GOT3 (cell line): Measurements from ENCODE around the gene CLDN1.

ENCODE experiments used
- DNase-seq: peaks from one replicate; lab custom pipeline; 2025; ENCODE audit warnings: mixed read lengths; lab: John Stamatoyannopoulos, UW

The CLDN1 gene

DNA sequence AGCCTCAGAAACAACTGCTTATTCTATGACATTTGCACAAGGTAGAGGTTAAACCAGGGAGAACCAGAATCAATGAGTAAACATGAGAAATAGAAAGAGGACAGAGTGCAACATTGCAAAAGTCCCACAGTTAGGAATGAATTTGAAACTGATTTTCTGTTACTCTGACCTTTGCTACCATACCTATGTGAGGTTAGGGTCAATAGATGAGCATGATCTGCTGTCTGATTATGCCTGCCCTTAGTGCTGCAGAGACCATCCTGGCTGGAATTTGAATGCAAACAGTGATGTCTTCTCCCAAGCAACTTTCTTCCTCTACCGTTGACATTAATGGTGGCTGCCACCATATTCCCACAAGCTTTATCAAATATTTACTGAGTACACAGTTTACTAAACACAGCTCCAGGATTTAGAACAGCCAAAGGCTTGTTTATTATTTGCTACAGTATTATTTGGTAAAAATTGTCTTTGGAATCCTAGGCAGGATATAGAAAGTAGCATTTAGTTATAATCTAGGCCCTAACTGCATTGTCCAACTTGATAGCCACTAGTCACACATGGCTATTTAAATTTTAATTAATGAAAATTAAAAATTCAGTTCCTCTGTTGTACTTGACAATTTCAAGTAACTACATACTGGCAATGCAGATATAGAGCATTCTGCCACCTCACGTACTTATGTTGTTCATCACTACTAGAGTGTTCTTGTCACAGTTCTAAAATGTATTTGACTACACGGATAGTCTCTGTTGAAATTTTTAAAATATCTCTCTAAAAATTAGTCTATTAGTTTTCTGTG is 8.9 kb upstream of the CLDN1 start:
- DNase-seq = no peak

DNA sequence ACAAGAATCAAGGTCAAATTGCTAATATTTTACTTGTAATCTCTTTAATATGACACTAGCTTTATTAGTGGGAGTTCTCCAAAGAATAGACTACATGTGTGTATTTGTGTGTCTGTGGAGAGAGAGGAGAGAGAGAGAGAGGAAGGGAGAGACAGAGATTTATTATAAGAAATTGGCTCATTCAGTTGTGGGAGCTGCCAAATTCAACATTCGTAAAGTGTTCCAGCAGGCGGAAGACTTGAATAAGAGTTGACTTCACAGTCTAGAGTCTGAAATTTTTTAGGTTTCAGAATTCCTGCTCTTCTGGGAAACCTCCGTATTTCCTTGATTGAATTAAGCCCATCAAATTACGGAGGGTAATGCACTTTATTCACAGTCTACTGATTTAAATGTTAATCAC is 4.7 kb upstream of the CLDN1 start:
- DNase-seq = no peak

DNA sequence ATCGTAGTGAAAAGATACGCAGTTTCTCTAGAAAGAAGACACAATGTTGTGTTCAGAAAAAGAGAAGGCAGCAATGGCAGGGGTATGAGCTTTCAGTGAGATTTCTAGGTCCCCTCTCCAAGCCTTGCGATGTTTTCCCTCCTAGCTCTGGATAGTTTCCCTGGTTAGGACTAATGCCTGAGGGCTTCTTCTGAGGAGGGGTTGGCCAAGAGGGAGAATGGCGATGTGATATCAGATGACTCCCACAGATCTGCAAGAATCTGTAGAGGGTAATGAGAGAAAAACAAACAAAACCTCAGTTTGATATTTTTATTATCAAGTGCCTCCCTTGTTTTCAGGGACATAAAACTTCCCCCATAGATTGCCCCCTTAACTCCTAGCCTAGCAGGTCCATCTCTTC is 4.1 kb upstream of the CLDN1 start:
- DNase-seq = no peak

DNA sequence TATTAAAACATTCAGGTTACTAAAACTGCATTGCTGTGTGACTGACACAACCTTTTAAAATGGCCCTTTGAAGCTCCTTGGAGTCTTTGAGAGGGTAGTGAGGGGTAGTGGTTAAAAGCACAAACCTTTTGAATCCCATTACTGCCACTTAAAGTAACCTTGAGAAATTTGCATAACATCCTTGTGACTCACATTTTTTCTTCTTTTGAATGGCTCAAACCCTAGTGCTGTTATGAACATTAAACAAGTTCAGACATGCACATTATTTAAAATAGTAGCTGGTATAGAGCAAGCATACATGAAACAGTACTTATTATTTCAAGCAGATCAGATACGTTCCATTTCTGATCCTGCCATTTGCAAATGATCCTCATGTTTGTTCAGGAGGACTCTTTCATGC is 3.7 kb upstream of the CLDN1 start:
- DNase-seq = no peak

DNA sequence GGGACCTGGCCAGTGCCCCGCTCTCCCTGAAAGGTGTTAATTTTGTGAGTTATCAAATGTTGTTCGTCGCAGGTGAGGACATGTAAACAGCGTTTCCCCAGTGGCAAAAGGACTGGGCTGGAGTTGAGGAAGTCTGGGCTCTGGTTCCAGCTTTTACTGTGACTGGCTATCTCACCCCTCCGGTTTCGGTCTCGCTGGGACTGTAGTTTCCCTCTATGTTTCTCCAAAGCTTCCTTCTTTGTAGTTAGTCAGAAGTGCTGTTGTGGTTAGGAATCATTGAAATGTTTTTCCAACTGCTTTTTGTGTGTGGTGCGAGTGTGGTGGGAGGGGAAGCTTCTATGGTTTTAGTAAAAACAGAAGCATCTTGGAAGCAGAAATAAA is 990 bp upstream of the CLDN1 start:
- no peak for DNase-seq

DNA sequence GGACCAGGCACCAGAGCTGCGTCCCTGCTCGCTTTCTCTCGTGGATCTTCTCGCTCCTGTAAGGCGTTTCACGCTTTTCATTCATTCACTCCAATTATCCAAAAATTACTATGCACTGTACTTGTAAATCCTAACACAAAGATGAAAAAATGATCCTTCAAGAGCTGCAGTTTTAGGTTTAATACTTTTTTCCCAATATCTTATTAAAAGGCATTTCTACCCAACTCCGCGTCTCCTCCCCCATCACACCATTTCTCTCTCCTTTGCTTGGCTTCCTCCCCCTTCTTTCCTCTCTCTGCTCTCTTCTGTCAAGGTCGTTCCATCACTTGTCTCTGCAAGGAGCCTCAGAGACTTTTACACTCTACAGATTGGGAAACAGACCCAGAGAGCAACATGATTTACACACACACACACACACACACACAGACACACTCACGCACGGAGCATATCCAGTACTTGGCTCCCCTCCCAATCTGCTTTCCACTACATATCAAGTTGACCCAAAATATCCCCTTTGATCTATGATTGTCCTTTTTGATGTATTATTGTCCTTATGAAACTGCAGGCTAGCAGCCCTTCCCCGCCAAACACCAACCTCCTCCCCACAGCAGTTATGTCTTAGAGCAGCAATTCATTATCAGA is 479 bp upstream of the CLDN1 start:
- DNase-seq = no peak

DNA sequence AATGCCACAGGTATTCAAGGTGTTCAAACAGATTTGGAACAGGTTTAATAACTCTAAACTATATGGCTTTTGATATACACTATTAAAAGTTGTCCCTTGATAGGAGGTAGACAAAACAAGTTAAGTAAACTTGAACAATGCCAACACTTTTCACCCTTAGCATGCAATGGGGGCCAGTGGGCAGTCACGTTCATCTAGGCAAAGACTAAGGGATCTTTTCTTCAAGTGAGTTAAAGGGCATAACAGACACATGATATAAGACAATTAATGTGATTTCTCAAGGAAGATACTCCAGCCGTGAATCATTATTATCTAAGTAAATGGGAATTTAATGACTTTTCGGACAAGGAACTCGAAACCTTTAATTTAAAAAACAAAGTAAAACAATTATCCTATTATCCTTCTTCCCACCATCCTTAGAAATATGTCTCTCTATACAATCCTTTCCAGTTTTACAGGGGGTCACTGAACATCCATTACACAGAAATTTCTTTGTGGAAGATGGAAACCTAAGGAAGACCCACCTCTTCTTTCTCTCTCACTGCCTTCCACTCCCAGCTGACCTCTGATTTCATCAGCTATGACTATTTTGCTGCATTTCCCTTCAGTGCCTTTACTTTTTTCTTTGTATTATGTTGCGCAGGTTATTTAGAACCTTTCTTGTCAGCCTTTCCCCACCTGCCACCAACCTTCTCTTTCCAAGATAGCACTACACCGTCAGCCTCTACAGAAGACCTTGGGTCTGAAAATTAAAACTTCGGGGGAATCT is 1.5 kb downstream of the CLDN1 start:
- DNase-seq = no peak

DNA sequence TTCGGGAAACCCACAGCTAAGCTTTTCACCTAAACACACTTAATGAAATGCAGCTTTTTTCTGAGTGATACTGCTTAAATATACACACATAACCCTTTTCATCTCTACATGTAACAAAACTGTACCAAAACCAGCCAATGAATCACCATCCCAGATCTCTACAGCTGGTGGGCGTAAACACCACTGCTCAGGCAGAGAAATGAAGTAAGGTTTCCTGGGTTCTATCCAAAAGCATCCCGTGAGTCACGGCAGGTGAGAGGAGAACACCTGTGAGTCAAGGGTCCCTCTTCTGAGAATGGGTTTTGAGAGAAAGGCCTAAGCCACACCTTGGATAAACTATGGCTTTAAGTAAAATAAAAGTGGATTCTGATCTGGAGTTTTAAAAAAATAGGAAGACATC is 2.6 kb downstream of the CLDN1 start:
- no peak for DNase-seq

DNA sequence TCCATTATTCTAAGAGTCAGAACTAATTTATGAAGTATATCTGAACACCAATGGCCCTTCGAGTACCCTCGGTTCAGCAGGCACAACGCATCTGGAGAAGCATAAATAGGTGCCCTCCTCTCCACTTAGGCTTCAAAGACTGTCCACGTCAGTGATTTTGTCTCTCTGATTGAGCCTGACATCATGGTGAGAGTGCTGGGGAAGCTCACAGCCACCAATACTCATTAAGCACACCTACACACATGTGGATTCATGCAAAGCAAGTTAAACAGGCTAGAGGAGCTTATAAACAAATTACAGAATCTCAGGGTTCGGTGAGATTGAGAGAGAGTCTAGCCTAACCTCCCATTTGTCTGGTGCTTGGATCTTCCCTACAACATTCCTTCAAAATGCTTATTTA is 3.6 kb downstream of the CLDN1 start:
- no peak for DNase-seq

DNA sequence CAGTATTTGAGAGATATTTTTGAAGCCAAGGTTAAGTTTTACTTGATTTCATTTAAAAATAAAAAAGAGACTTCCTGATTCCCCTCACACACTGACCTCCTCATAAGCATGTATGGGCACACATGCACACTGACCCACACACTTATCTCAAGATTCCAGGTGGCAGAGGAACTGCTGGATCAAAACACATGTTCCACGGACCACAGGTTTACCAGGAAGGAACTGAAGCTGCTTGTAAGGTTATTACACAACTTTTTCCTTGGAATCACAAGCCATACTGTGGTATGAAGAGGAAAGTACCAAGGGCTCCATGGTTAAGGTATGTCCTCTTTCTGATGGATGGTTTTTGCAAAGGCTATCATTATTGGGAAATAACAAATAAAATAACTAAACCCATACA is 7.5 kb downstream of the CLDN1 start:
- no peak for DNase-seq

DNA sequence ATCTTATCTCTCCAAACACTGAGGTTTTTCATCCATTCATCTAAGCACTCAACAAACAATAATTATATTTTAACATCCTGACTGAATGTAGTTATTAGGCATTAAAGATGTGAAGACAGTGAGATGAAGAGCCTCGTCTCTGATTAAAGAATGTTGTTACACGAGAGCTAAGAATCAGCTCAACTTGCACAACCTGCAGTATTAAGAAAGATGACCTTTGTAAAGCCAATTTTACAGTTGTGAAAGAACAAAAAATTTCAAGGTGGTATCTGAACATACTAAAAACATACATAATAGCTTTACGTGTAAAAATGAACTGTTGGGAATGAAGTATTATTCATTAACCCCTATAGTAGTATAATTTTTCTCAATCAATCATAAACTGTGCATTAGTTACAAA is 12.8 kb downstream of the CLDN1 start:
- no peak for DNase-seq

DNA sequence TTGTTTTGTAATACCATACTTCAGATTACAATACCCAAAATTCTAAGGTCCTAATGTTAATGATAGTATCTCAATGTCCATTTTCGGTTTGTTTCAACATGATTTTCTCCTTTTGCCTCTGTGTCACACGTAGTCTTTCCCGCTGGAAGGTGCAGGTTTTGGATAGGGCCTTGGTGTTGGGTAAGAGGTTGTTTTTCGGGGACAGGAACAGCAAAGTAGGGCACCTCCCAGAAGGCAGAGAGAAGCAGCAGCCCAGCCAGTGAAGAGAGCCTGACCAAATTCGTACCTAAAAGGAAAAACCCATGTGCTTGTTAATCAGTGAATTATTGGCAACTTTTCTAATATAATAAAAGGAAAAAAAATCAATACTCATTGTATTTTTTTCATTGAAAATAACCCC is 14.1 kb downstream of the CLDN1 start:
- no peak for DNase-seq

DNA sequence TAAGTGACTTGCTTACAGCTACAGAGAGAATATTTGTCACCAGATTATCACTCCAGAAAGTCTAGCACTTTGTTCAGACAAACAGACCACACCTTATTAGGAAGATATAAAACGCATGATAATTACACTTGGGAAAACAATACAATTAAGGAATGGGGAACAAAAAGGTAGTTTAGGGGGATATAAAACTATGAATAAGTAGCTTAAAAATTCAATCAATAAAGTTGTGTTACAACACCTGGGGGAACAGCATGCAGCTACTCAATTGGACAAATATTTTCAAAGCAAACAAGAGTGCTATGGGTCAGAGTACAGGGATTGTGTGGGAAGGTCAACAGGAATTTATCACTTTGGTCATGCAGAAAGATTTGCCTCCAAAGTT is 15.1 kb downstream of the CLDN1 start:
- DNase-seq = no peak

DNA sequence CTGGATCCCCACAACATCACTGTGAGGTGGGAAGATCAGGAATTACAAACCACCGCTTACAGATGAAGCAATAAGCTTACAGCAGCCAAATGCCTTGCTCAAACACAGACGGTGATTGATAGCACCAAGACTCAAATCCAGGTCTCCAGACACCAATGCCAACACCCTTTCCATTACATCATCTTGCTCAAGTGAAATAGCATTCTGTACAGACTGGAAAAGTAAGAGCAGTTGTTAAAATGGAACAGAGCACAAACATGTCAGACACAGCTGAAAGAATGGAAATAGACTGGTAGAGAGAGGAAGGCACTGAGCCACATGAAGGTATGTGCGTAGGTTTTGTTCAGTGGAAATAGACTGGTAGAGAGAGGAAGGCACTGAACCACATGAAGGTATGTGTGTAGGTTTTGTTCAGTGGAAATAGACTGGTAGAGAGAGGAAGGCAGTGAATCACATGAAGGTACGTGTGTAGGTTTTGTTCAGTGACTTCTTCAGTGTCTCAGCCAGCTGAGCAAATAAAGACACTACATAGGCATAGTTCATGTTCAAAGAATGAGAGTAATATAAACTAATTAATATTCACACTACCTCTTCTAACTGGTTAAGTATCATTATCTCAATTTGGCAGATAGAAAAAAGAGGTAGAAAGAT is 15.6 kb downstream of the CLDN1 start:
- no peak for DNase-seq

DNA sequence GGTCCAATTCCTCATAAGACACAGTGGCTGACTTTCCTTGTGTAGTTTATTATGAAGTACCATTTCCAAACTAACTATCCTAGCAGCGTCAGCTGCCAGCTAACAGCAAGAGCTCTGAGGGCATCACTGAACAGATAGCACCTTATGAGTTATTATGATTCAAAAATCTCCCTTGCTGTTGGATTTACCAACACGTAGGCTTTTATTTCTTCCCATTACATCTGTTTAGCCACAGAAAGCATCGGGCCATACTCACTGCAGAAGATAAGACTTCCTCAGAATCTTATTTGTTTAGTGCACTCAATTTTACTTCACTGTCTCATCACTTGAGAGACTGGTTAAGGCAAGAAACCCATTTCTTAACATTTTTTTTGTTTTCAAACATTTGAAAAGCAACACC is 16.2 kb downstream of the CLDN1 start:
- DNase-seq = no peak

DNA sequence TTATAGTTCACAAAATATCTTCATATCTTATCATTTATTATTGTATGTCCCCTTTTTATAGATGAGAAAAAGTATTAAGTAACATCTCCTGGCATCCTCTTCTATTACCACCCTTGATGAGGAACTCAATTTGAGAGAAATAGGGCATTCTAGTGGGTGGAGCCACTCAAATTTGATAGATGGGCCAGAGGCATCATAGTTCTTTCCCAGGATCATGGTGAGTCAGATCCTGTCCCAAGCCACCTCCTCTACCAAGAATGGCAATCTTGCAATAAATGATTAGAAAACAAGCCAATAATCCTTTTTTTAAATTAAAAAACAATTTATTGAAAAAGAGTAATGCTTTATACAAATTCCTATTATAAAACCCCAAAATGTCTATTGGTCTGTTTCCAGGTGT is 16.8 kb downstream of the CLDN1 start:
- DNase-seq = no peak

DNA sequence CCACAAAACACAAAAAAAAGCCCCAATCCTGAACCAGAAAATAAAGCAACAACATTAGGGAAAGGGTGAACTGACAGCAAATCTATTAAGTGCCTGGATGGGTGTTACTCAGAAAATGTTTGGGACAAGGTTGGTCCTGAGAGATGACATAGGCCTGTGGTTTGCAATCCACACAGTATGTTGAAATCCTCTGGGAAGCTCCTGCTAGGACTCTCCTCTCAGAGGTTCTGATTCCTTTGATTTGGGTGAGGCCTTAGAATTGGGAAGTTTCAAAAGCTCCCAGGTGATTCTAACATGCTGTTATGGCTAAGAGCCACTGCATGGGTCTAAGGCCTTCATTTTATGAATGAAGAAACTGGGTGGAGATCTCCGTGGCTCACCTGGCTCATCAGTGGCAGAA is 18.4 kb downstream of the CLDN1 start:
- DNase-seq = no peak

DNA sequence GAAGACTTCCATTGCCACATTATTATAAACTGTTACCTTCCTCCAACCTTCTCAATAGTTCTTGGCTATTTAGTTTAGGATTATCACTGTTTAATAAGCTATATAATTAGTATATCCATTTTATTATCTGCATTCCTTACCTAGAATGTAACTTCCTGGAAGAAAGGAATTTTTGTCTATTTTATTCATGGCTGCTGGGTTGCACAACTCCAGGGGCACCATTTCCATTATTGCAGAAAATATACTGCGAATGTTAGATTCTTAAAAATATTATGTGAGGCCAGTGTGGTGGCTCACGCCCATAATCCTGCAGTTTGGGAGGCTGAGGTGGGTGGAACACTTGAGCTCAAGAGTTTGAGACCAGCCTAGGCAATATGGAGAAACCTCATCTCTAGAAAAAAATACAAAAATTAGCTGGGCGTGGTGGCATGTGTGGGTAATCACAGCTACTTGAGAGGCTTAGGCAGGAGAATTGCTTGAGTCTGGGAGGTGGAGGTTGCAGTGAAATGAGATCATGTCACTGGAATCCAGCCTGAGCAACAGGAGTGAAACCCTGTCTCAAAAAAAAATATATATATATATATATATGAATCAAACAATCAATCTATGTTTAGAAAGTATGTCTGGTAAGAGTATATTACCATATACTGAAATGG is 19.9 kb downstream of the CLDN1 start:
- no peak for DNase-seq

DNA sequence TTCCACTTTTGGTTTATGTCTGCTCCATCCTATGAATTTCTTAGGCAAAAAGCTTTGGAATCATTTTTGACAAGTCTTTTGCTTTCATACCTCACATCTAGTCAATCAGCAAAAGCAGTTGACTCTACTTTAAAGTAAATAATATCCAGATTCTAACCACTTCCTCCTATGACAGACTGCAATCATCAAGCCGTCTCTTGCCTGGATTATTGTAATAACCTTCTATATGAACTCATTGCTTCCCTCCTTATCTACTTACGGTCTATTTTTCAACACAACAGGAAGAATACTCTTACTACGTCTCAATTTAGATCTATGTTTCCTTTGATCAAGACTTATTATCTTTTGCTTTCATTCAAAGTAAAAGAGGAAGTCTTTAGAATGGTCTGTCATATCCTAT is 20.7 kb downstream of the CLDN1 start:
- DNase-seq = no peak

DNA sequence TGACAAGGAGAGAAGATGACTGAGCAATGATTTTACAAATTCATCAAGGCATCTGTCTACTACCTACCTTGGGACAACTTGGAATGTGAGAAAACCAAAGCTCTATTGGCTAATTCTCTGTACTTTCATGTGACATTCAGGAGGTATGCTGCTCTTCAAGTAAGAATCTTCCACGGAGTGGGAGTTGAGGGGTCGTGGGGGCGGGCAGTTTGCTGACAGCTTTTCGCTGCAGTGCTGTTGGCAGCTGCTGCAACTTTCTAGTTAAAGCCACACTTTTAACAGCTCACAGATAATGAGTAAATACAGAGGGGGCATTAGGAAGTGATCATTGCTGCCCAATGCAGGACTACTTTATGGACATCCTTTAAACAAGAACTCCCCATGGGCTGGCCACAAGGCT is 22.3 kb downstream of the CLDN1 start:
- DNase-seq = no peak

DNA sequence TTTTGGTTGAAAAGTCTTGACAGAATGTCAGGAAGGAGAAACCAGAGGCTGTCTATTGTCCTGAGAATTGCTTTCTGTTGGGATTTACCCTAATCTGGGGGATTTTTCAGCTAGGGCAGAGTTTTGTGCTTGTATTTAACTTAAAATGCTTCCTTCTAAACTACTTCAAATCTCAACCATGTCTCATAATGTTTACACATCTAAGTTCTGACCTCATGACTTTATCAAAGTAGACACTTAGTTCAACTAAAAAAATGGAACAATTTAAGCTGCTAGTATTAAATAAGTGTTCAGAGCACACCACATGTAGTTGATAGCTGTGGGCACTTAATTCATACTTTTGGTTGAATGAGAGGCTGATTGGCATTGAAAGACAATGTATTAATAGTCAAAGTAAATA is 28.2 kb downstream of the CLDN1 start:
- no peak for DNase-seq

DNA sequence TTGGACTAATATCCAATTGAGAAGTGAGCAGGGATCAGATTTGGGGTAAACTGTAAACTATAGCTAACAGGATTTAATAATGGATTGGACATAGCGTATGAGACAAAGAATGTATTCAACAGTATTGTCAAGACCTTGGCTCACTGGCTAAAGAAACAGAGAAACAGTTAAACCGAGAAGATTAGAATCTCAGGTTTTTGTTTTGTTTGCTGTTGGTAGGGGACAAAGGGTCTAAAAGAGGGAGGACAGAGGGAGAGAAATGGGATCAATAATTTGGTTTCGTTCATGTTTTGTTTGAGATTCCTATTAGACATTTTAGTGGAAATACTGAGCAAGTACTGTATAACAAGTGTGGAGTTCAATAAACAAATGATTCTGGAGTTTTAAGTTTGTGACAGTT is 28.6 kb downstream of the CLDN1 start:
- DNase-seq = no peak
